Measurements from ENCODE around the gene MYO6.

The MYO6 gene

GRCh38 chr6:75818098-75818855, 69.2 kb downstream of the MYO6 start:
- Histone ChIP-seq H2BK15ac (ENCODE audit: low read length) (no peak overlapping the region), H3K27ac (replicated peaks; ENCODE audit: low read length) (no peak overlapping the region), H4K8ac (ENCODE audit: low read depth, low read length) (no peak overlapping the region), H2BK5ac (ENCODE audit: low read length) (no peak overlapping the region), H3K4me1 (ENCODE audit: control insufficient read depth in 2 of 2, insufficient read depth in 1 of 2, low read depth in 1 of 2, low read length in 2 of 2) (no peaks in the 10 kb centered on the region), H4K91ac (ENCODE audit: low read depth, low read length, poor library complexity) (no peak overlapping the region), H3K4me3 (ENCODE audit: low read length in 2 of 2) (no peak overlapping the region), H2BK12ac (ENCODE audit: low read length) (no peak overlapping the region), H3K9me3 (replicated peaks in 1 of 2; ENCODE audit: control insufficient read depth in 2 of 2, insufficient read depth in 1 of 2, low read depth in 1 of 2, low read length in 2 of 2) (no peaks in the 10 kb centered on the region), H3K23ac (ENCODE audit: low read depth, low read length, poor library complexity) (no peak overlapping the region), H3K9ac (ENCODE audit: low read depth, low read length, poor library complexity) (no peak overlapping the region), H3K27me3 (ENCODE audit: control insufficient read depth in 3 of 3, insufficient read depth in 3 of 3, low read depth in 1 of 3, low read length in 3 of 3) (no peaks in the 10 kb centered on the region), H3K79me1 (ENCODE audit: low read depth, low read length) (no peaks in the 10 kb centered on the region), H3K18ac (ENCODE audit: low read length) (no peak overlapping the region), H3K4ac (ENCODE audit: low read length) (no peak overlapping the region), H3K4me2 (ENCODE audit: insufficient read depth, low read length, poor library complexity, severe bottlenecking) (no peak overlapping the region), H2AK5ac (ENCODE audit: low read depth, low read length) (no peak overlapping the region), H2BK120ac (ENCODE audit: low read depth, low read length) (no peak overlapping the region), H2AFZ (ENCODE audit: low read length) (no peak overlapping the region), H3K14ac (ENCODE audit: low read length) (no peak overlapping the region), H3K36me3 (replicated peaks in 1 of 2; ENCODE audit: control insufficient read depth in 2 of 2, insufficient read depth in 2 of 2, low read length in 2 of 2) (peaks cover 0 to under 1% of the 10 kb centered on the region in 2 donors)
- WGBS, 2 donors (ENCODE audit: extremely low coverage in 2 of 2, insufficient read length in 2 of 2, insufficient replicate concordance in 1 of 2), result no CpG with 5 or more reads among the region's 1 CpG
- DNase-seq (ENCODE audit: low spot score), result no peak

GRCh38 chr6:75819776-75820487, 70.9 kb downstream of the MYO6 start:
- H3K18ac ChIP-seq (ENCODE audit: low read length), result no peak overlapping the region
- no peak overlapping the region for H3K14ac ChIP-seq (ENCODE audit: low read length)
- WGBS, 2 donors (ENCODE audit: extremely low coverage in 2 of 2, insufficient read length in 2 of 2, insufficient replicate concordance in 1 of 2), result no CpG with 5 or more reads among the region's 5 CpGs
- no peak overlapping the region for H3K4me3 ChIP-seq (ENCODE audit: low read length in 2 of 2)
- no peak overlapping the region for H2BK5ac ChIP-seq (ENCODE audit: low read length)
- H3K23ac ChIP-seq (ENCODE audit: low read depth, low read length, poor library complexity), result no peak overlapping the region
- no peak overlapping the region for H2BK120ac ChIP-seq (ENCODE audit: low read depth, low read length)
- no peak for DNase-seq (ENCODE audit: low spot score)
- no peak overlapping the region for H2BK15ac ChIP-seq (ENCODE audit: low read length)
- no peak overlapping the region for H3K4ac ChIP-seq (ENCODE audit: low read length)
- no peak overlapping the region for H2AK5ac ChIP-seq (ENCODE audit: low read depth, low read length)
- H2AFZ ChIP-seq (ENCODE audit: low read length), result no peak overlapping the region
- no peak overlapping the region for H3K27ac ChIP-seq (replicated peaks; ENCODE audit: low read length)
- no peak overlapping the region for H3K4me2 ChIP-seq (ENCODE audit: insufficient read depth, low read length, poor library complexity, severe bottlenecking)
- no peak overlapping the region for H3K9ac ChIP-seq (ENCODE audit: low read depth, low read length, poor library complexity)
- no peaks in the 10 kb centered on the region for H3K4me1 ChIP-seq (ENCODE audit: control insufficient read depth in 2 of 2, insufficient read depth in 1 of 2, low read depth in 1 of 2, low read length in 2 of 2)
- no peak overlapping the region for H4K8ac ChIP-seq (ENCODE audit: low read depth, low read length)
- no peaks in the 10 kb centered on the region for H3K9me3 ChIP-seq (replicated peaks in 1 of 2; ENCODE audit: control insufficient read depth in 2 of 2, insufficient read depth in 1 of 2, low read depth in 1 of 2, low read length in 2 of 2)
- H3K36me3 ChIP-seq (replicated peaks in 1 of 2; ENCODE audit: control insufficient read depth in 2 of 2, insufficient read depth in 2 of 2, low read length in 2 of 2), result no peaks in the 10 kb centered on the region
- no peaks in the 10 kb centered on the region for H3K27me3 ChIP-seq (ENCODE audit: control insufficient read depth in 3 of 3, insufficient read depth in 3 of 3, low read depth in 1 of 3, low read length in 3 of 3)
- no peaks in the 10 kb centered on the region for H3K79me1 ChIP-seq (ENCODE audit: low read depth, low read length)
- no peak overlapping the region for H4K91ac ChIP-seq (ENCODE audit: low read depth, low read length, poor library complexity)
- H2BK12ac ChIP-seq (ENCODE audit: low read length), result no peak overlapping the region

GRCh38 chr6:75824160-75824559, 75.1 kb downstream of the MYO6 start:
- Histone ChIP-seq H3K4me1 (ENCODE audit: control insufficient read depth in 2 of 2, insufficient read depth in 1 of 2, low read depth in 1 of 2, low read length in 2 of 2) (no peaks in the 10 kb centered on the region), H2BK5ac (ENCODE audit: low read length) (no peak overlapping the region), H3K4me3 (ENCODE audit: low read length in 2 of 2) (no peak overlapping the region), H3K9ac (ENCODE audit: low read depth, low read length, poor library complexity) (no peak overlapping the region), H2BK15ac (ENCODE audit: low read length) (no peak overlapping the region), H4K8ac (ENCODE audit: low read depth, low read length) (no peak overlapping the region), H3K27me3 (ENCODE audit: control insufficient read depth in 3 of 3, insufficient read depth in 3 of 3, low read depth in 1 of 3, low read length in 3 of 3) (no peaks in the 10 kb centered on the region), H3K23ac (ENCODE audit: low read depth, low read length, poor library complexity) (no peak overlapping the region), H3K79me1 (ENCODE audit: low read depth, low read length) (no peaks in the 10 kb centered on the region), H2BK120ac (ENCODE audit: low read depth, low read length) (no peak overlapping the region), H2AFZ (ENCODE audit: low read length) (no peak overlapping the region), H3K36me3 (replicated peaks in 1 of 2; ENCODE audit: control insufficient read depth in 2 of 2, insufficient read depth in 2 of 2, low read length in 2 of 2) (no peaks in the 10 kb centered on the region), H2AK5ac (ENCODE audit: low read depth, low read length) (no peak overlapping the region), H3K14ac (ENCODE audit: low read length) (no peak overlapping the region), H3K18ac (ENCODE audit: low read length) (no peak overlapping the region), H3K4me2 (ENCODE audit: insufficient read depth, low read length, poor library complexity, severe bottlenecking) (no peak overlapping the region), H3K4ac (ENCODE audit: low read length) (no peak overlapping the region), H3K27ac (replicated peaks; ENCODE audit: low read length) (no peak overlapping the region), H3K9me3 (replicated peaks in 1 of 2; ENCODE audit: control insufficient read depth in 2 of 2, insufficient read depth in 1 of 2, low read depth in 1 of 2, low read length in 2 of 2) (no peaks in the 10 kb centered on the region), H4K91ac (ENCODE audit: low read depth, low read length, poor library complexity) (no peak overlapping the region), H2BK12ac (ENCODE audit: low read length) (no peak overlapping the region)
- DNase-seq (ENCODE audit: low spot score), result no peak

- no peak overlapping the region for H3K4me3 ChIP-seq (ENCODE audit: low read length in 2 of 2)
- H3K27ac ChIP-seq (replicated peaks; ENCODE audit: low read length), result no peak overlapping the region
- no peak overlapping the region for H3K4me2 ChIP-seq (ENCODE audit: insufficient read depth, low read length, poor library complexity, severe bottlenecking)
- no peak overlapping the region for H4K8ac ChIP-seq (ENCODE audit: low read depth, low read length)
- WGBS, 2 donors (ENCODE audit: extremely low coverage in 2 of 2, insufficient read length in 2 of 2, insufficient replicate concordance in 1 of 2), result no CpG with 5 or more reads among the region's 1 CpG
- no peak overlapping the region for H2AK5ac ChIP-seq (ENCODE audit: low read depth, low read length)
- H3K4ac ChIP-seq (ENCODE audit: low read length), result no peak overlapping the region
- H2BK5ac ChIP-seq (ENCODE audit: low read length), result no peak overlapping the region
- H3K9me3 ChIP-seq (replicated peaks in 1 of 2; ENCODE audit: control insufficient read depth in 2 of 2, insufficient read depth in 1 of 2, low read depth in 1 of 2, low read length in 2 of 2), result no peaks in the 10 kb centered on the region
- no peak overlapping the region for H3K9ac ChIP-seq (ENCODE audit: low read depth, low read length, poor library complexity)
- H4K91ac ChIP-seq (ENCODE audit: low read depth, low read length, poor library complexity), result no peak overlapping the region
- DNase-seq (ENCODE audit: low spot score), result no peak
- no peak overlapping the region for H3K23ac ChIP-seq (ENCODE audit: low read depth, low read length, poor library complexity)
- H2BK15ac ChIP-seq (ENCODE audit: low read length), result no peak overlapping the region
- no peak overlapping the region for H2BK120ac ChIP-seq (ENCODE audit: low read depth, low read length)
- H3K36me3 ChIP-seq (replicated peaks in 1 of 2; ENCODE audit: control insufficient read depth in 2 of 2, insufficient read depth in 2 of 2, low read length in 2 of 2), result no peaks in the 10 kb centered on the region
- no peaks in the 10 kb centered on the region for H3K4me1 ChIP-seq (ENCODE audit: control insufficient read depth in 2 of 2, insufficient read depth in 1 of 2, low read depth in 1 of 2, low read length in 2 of 2)
- H2AFZ ChIP-seq (ENCODE audit: low read length), result no peak overlapping the region
- H3K79me1 ChIP-seq (ENCODE audit: low read depth, low read length), result no peaks in the 10 kb centered on the region
- H3K27me3 ChIP-seq (ENCODE audit: control insufficient read depth in 3 of 3, insufficient read depth in 3 of 3, low read depth in 1 of 3, low read length in 3 of 3), result no peaks in the 10 kb centered on the region
- H3K14ac ChIP-seq (ENCODE audit: low read length), result no peak overlapping the region
- no peak overlapping the region for H3K18ac ChIP-seq (ENCODE audit: low read length)
- no peak overlapping the region for H2BK12ac ChIP-seq (ENCODE audit: low read length)
Measured at GRCh38 chr6:75827163-75827562, 78.1 kb downstream of the MYO6 start.
